Cardiac muscle cell (in vitro differentiated cells and primary cell): Measurements from ENCODE around the gene TSEN34. TPM values are rescaled to one million over a fixed set of nuclear protein-coding genes. Genes with fewer than 3 reads are reported as not detected.

Experiments used
- DNase-seq, 2 donors: peaks; one replicate each; pipeline versions ENCODE4 v3.0.0 to v3.0.0-alpha.2; 2010 to 2017; ENCODE audit warnings: low read depth in 1 of 2, low spot score in 1 of 2
- H3K27ac ChIP-seq: fragments of 200-600 bp; sonication (generic); 2 replicates; pipeline ENCODE4 v1.5.1; 2016
- H3K27me3 ChIP-seq: fragments of 200-600 bp; sonication (generic); 2 replicates; pipeline ENCODE4 v1.6.0; 2016; ENCODE audit warnings: control low read depth
- H3K36me3 ChIP-seq: fragments of 200-600 bp; sonication (generic); 2 replicates; pipeline ENCODE4 v1.5.1; 2016; ENCODE audit warnings: control low read depth
- H3K4me1 ChIP-seq: fragments of 200-600 bp; sonication (generic); 2 replicates; pipeline ENCODE4 v1.8.1; 2017; ENCODE audit warnings: low read depth, mild to moderate bottlenecking, mixed run types
- H3K4me3 ChIP-seq: fragments of 200-600 bp; sonication (generic); 2 replicates; pipeline ENCODE4 v1.5.1; 2016; ENCODE audit warnings: mild to moderate bottlenecking
- H3K9me3 ChIP-seq: fragments of 200-600 bp; sonication (generic); 2 replicates; pipeline ENCODE4 v1.5.1; 2017; ENCODE audit warnings: low read depth, mild to moderate bottlenecking, control low read depth
- polyA plus RNA-seq: library from polyadenylated mRNA; unstranded; fragments of >200 nt; fragmentation: Nextera tagmentation; extraction: Ambion mirVana; gene quantifications from 2 replicates; pipeline ENCODE4 v1.2.1, GENCODE V29; 2016
- total RNA-seq: library from RNA; depleted of rRNA; stranded (reverse); fragments of >200 nt; gene quantifications from 2 replicates; pipeline ENCODE4 v1.2.3, GENCODE V29; 2016
- TF ChIP-seq, protein P1 (sequence below): IDR thresholded peaks from 2 replicates; pipeline ENCODE4 v1.5.1; 2012; ENCODE audit warnings: low read depth, mild to moderate bottlenecking, low read length

TSEN34 gene
- total and polyA plus RNA-seq, 2 experiments from 2014 or later, result 113 to 114 TPM

DNA sequence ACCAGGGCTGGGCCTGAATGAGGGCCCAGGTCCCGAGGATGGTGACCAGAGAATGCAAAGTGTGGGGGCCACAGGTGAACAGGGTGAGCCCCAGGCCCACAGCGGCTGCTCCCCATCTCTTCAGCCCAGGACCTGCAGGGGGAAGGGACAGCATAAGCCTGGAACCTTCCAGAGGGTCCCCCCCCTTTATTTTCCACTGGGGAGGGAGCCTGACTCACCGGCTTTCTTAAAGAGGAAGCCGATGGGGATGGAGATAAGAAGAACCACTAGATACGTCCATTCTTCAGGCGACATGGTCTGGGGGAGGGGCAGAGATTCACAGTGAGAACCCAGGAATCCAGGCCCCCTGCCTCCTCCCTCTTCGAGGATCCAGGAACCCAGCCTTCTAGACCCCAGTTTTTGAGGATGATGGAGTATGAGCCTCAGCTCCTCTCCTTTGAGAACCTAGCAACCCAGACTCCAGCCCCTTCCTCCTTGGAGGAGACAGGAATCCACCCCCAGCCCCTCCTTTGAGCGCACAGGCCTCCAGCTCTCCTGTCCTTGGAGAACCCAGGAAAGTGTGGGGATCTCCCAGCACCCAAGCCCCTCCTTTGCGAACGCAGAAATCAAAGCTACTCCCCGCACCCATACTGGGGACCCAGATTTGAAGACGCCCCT, 2.8 kb upstream of the TSEN34 start:
- Histone ChIP-seq H3K27ac (peak overlapping the region; percentile 95), H3K4me1 (peaks cover 11% of the 10 kb centered on the region), H3K4me3 (peak overlapping the region; percentile 67), H3K36me3 (peaks cover 3% of the 10 kb centered on the region), H3K9me3 (no peaks in the 10 kb centered on the region), H3K27me3 (no peaks in the 10 kb centered on the region)
- TF ChIP-seq, protein P1, sequence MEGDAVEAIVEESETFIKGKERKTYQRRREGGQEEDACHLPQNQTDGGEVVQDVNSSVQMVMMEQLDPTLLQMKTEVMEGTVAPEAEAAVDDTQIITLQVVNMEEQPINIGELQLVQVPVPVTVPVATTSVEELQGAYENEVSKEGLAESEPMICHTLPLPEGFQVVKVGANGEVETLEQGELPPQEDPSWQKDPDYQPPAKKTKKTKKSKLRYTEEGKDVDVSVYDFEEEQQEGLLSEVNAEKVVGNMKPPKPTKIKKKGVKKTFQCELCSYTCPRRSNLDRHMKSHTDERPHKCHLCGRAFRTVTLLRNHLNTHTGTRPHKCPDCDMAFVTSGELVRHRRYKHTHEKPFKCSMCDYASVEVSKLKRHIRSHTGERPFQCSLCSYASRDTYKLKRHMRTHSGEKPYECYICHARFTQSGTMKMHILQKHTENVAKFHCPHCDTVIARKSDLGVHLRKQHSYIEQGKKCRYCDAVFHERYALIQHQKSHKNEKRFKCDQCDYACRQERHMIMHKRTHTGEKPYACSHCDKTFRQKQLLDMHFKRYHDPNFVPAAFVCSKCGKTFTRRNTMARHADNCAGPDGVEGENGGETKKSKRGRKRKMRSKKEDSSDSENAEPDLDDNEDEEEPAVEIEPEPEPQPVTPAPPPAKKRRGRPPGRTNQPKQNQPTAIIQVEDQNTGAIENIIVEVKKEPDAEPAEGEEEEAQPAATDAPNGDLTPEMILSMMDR, result no peak
- DNase-seq, result peak in 1 of 2 donors; percentile 50

DNA sequence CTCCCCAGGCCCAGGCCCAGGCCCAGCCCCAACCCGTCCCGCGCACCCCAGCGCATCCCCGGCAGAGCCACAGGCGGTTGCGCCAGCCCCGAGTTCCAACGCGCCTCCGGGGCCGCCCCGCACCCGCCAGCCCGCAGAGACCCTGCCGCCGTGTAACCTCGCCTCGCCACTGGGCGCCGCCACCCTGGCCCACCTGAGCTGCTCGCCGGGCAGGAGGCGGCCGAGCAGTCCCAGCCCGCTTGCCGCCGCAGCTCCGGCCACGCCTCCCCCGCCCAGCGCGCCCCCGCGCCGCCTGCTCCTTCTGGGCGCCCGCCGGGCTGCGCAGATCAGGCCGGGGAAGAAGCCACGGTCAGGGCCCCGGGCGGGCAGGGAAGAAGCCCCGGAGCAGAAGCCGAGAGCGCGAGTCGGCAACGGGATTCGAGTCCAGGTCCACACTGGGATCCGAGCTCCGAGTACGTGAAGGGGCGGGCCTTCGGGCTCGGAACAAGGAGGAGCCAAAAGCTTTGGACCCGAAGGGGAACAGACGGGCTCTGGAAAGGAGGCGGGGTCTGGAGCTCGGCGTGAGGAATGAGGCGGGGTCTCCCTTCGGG, 1.9 kb upstream of the TSEN34 start, which contains the start of gene MBOAT7:
Gene MBOAT7 (minus strand): TSS at position 436 of the 590 bp plus-strand sequence. CDS start 1,072 bp downstream, outside the sequence.
- no peaks in the 10 kb centered on the region for H3K27me3 ChIP-seq
- H3K4me1 ChIP-seq, result peaks cover 11% of the 10 kb centered on the region
- DNase-seq, result no peak
- peaks cover 10% of the 10 kb centered on the region for H3K36me3 ChIP-seq
- H3K9me3 ChIP-seq, result no peaks in the 10 kb centered on the region
- H3K4me3 ChIP-seq, result peak within 1 kb of the TSS; percentile 67
- H3K27ac ChIP-seq, result peak within 1 kb of the TSS; percentile 98
- TF ChIP-seq, protein P1, result peak; percentile 16

DNA sequence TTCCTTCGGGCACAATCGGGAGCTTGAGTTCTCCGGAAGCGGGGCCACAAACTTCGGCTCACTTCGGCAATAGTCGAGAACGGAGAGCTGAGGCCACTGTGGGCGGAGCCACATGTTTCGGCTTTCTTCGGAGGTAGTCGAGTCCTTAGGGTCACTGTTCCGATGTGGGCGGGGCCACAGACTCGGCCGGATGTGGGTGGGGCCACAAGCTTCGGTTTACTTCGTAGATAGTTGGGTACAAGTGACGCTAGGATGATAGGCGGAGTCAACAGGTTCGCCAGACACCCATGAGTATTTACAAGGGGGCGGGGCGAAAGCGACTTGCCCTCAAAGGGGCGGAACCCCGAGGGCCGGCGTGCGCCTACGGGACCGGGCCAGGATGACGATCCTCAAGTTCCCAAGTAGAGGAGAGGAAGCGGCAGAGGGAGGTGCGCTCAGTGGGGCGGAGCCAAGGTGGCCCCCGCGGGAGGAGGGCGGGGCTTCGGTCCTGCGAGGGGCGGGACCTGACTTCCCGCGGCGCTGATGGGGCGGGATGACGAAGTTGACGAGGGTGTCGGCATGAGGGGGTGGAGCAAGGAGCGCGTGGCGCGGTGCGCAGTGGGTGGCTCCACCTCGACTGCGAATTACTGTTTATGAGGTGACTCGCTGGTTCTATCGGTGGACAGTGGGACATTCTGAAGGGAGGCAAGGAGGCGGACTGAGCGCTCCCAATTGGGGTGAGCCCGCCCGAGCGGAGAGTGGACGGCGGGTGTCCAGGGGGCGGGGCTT, 1.2 kb upstream of the TSEN34 start:
- TF ChIP-seq, protein P1, result no peak
- DNase-seq, result peak; percentile 100
- Histone ChIP-seq H3K27ac (peak overlapping the region; percentile 98), H3K27me3 (no peaks in the 10 kb centered on the region), H3K4me3 (peak overlapping the region; percentile 44), H3K36me3 (peaks cover 13% of the 10 kb centered on the region), H3K9me3 (no peaks in the 10 kb centered on the region), H3K4me1 (peaks cover 11% of the 10 kb centered on the region)

DNA sequence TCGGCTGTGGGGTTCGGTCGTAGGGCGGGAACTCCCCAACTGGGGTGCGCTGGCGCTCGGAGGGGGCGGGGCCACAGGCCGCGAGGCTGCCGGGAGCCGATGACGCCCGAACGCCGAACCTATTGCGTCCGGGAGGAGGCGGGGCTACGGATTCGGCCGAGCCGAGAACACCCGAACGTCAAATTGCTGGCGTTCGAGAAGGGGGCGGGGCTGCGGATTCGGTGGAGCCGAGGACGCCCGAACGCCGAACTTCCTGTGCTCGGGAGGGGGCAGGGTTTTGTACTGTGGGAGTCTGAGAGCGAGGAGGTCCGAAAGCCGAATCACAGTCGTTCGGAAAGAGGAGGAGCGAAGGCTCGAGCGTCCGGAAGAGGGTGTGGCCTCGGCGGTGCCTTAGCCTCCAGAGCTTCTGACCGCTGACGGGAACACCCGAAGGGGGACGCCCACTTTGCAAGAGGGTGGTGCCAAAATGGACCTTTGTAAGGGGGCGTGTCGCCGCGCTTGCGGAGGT, 551 bp upstream of the TSEN34 start:
- DNase-seq, result peak; percentile 100
- peaks cover 13% of the 10 kb centered on the region for H3K36me3 ChIP-seq
- no peaks in the 10 kb centered on the region for H3K27me3 ChIP-seq
- TF ChIP-seq, protein P1, result no peak
- peak overlapping the region; percentile 98 for H3K27ac ChIP-seq
- peaks cover 11% of the 10 kb centered on the region for H3K4me1 ChIP-seq
- H3K4me3 ChIP-seq, result peak overlapping the region; percentile 62
- H3K9me3 ChIP-seq, result no peaks in the 10 kb centered on the region

DNA sequence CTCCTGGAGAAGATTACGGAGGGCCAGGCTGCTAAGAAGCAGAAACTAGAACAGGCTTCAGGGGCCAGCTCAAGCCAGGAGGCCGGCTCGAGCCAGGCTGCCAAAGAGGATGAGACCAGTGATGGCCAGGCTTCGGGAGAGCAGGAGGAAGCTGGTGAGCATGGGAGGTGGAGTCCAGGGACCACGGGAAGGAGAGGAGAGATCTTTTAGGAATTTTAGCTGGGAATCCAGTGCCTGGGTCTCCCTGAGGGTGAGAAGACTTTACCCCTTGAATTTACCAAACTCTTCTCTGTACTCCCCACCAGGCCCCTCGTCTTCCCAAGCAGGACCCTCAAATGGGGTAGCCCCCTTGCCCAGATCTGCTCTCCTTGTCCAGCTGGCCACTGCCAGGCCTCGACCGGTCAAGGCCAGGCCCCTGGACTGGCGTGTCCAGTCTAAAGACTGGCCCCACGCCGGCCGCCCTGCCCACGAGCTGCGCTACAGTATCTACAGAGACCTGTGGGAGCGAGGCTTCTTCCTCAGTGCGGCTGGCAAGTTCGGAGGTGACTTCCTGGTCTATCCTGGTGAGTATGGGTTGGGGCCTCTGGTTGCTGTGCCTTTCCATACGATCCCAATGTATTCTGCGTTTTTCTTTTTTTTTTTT, 824 bp downstream of the TSEN34 start:
- H3K4me1 ChIP-seq, result peaks cover 11% of the 10 kb centered on the region
- H3K36me3 ChIP-seq, result peaks cover 13% of the 10 kb centered on the region
- peak overlapping the region; percentile 98 for H3K27ac ChIP-seq
- H3K9me3 ChIP-seq, result no peaks in the 10 kb centered on the region
- peak overlapping the region; percentile 62 for H3K4me3 ChIP-seq
- DNase-seq, result no peak
- TF ChIP-seq, protein P1, result no peak
- H3K27me3 ChIP-seq, result no peaks in the 10 kb centered on the region
